HepG2 (cell line): Measurements from ENCODE around the gene CCDC142. TPM values are rescaled to one million over a fixed set of nuclear protein-coding genes. Genes with fewer than 3 reads are reported as not detected.

ENCODE experiments used
- CBX2 ChIP-seq, 2 experiments: fragments of 200-600 bp in 1 of 2; sonication (generic); formaldehyde crosslinking in 1 of 2; IDR thresholded peaks; 2 replicates each; pipeline versions ENCODE4 v1.7.0 to v1.8.1; 2018 to 2022; ENCODE audit warnings: low read depth in 2 of 2, low read length in 1 of 2, mild to moderate bottlenecking in 1 of 2, missing genetic modification reagents in 1 of 2
- HDAC6 ChIP-seq: fragments of 200-600 bp; sonication (generic); IDR thresholded peaks from 2 replicates; pipeline ENCODE4 v1.7.0; 2017; ENCODE audit warnings: mild to moderate bottlenecking, antibody characterized with exemption, low read length, low read depth
- NR2F1 ChIP-seq, 2 experiments: fragments of 450-650 bp in 1 of 2; formaldehyde crosslinking in 1 of 2; IDR thresholded peaks; 2 replicates each; pipeline versions ENCODE4 v1.5.0 to v1.6.1; 2016 to 2020; ENCODE audit warnings: mild to moderate bottlenecking in 1 of 2, missing compliant biosample characterization in 1 of 2, missing genetic modification reagents in 1 of 2, moderate library complexity in 1 of 2
- PAX8 ChIP-seq: sonication (generic); formaldehyde crosslinking; IDR thresholded peaks from 2 replicates; pipeline ENCODE4 v1.8.0; 2022; ENCODE audit warnings: mild to moderate bottlenecking, missing genetic modification reagents, borderline replicate concordance
- SAFB2 ChIP-seq: sonication (generic); formaldehyde crosslinking; IDR thresholded peaks from 2 replicates; pipeline ENCODE4 v1.5.1; 2020; ENCODE audit warnings: missing genetic modification reagents, low read depth, mild to moderate bottlenecking, borderline replicate concordance
- SNAPC2 ChIP-seq: sonication (generic); formaldehyde crosslinking; IDR thresholded peaks from 2 replicates; pipeline ENCODE4 v1.8.1; 2022; ENCODE audit warnings: mild to moderate bottlenecking, missing genetic modification reagents
- TEAD3 ChIP-seq: optimal IDR thresholded peaks from 2 replicates; pipeline ENCODE3; 2016; ENCODE audit warnings: borderline replicate concordance
- ZBTB20 ChIP-seq: sonication (generic); formaldehyde crosslinking; IDR thresholded peaks from 2 replicates; pipeline ENCODE4 v1.8.1; 2023; ENCODE audit warnings: missing genetic modification reagents, low read depth, mild to moderate bottlenecking, borderline replicate concordance
- ZNF431 ChIP-seq: sonication (generic); formaldehyde crosslinking; IDR thresholded peaks from 2 replicates; pipeline ENCODE4 v1.9.0; 2022; ENCODE audit warnings: missing genetic modification reagents, low read depth, mild to moderate bottlenecking, borderline replicate concordance
- ZNF484 ChIP-seq: sonication (generic); formaldehyde crosslinking; IDR thresholded peaks from 2 replicates; pipeline ENCODE4 v1.5.1; 2020; ENCODE audit warnings: mild to moderate bottlenecking, low read depth, missing genetic modification reagents, borderline replicate concordance
- ZNF557 ChIP-seq: sonication (generic); formaldehyde crosslinking; IDR thresholded peaks from 2 replicates; pipeline ENCODE4 v1.4.0; 2020; ENCODE audit warnings: missing genetic modification reagents
- ZNF589 ChIP-seq: sonication (generic); formaldehyde crosslinking; conservative IDR thresholded peaks from 2 replicates; pipeline ENCODE4 v1.8.0; 2022; ENCODE audit warnings: mild to moderate bottlenecking, moderate library complexity, missing genetic modification reagents
- ZNF7 ChIP-seq: IDR thresholded peaks from 2 replicates; pipeline ENCODE4 v1.6.1; 2016; ENCODE audit warnings: missing biosample characterization, missing genetic modification reagents
- ZNF75D ChIP-seq: sonication (generic); formaldehyde crosslinking; IDR thresholded peaks from 2 replicates; pipeline ENCODE4 v1.8.1; 2023; ENCODE audit warnings: missing genetic modification reagents, mild to moderate bottlenecking, borderline replicate concordance
- ZZZ3 ChIP-seq: sonication (generic); formaldehyde crosslinking; IDR thresholded peaks from 2 replicates; pipeline ENCODE4 v1.4.0; 2020; ENCODE audit warnings: missing genetic modification reagents, mild to moderate bottlenecking, borderline replicate concordance
- polyA plus RNA-seq, 8 experiments: library from polyadenylated mRNA; depleted of rRNA in 3 of 8; stranded (reverse) in 7 of 8; unstranded in 1 of 8; fragments of >200 nt; fragmentation: Illumina TruSeq in 4 of 8; extraction: Trizol in 4 of 8; gene quantifications; 2 replicates each; pipeline versions ENCODE4 v1.2.1 to v1.2.3, GENCODE V29; 2011 to 2016; ENCODE audit warnings: low read depth in 4 of 8, missing spikeins in 1 of 8, mixed read lengths in 1 of 8; ENCODE audit not compliant: insufficient read depth in 1 of 8
- total RNA-seq, 5 experiments: library from RNA; depleted of rRNA; stranded (reverse); fragments of >200 nt; fragmentation: Illumina TruSeq; extraction: Trizol; gene quantifications; 2 replicates each; pipeline ENCODE4 v1.2.3, GENCODE V29; 2016; ENCODE audit warnings: low read depth in 1 of 5
- TF ChIP-seq, protein P1 (sequence below): sonication (generic); formaldehyde crosslinking; IDR thresholded peaks from 2 replicates; pipeline ENCODE4 v1.4.0; 2020; ENCODE audit warnings: mild to moderate bottlenecking, missing genetic modification reagents
- TF ChIP-seq, protein P2 (sequence below): sonication (generic); formaldehyde crosslinking; IDR thresholded peaks from 2 replicates; pipeline ENCODE4 v1.8.1; 2022; ENCODE audit warnings: mild to moderate bottlenecking, missing genetic modification reagents
- TF ChIP-seq, protein P3 (sequence below): sonication (generic); formaldehyde crosslinking; IDR thresholded peaks from 2 replicates; pipeline ENCODE4 v1.9.0; 2021; ENCODE audit warnings: missing genetic modification reagents, mild to moderate bottlenecking, borderline replicate concordance
- TF ChIP-seq, protein P4 (sequence below): sonication (generic); formaldehyde crosslinking; IDR thresholded peaks from 2 replicates; pipeline ENCODE4 v1.5.0; 2020; ENCODE audit warnings: missing genetic modification reagents, mild to moderate bottlenecking, borderline replicate concordance
- TF ChIP-seq, protein P5 (sequence below): sonication (generic); formaldehyde crosslinking; IDR thresholded peaks from 2 replicates; pipeline ENCODE4 v1.4.0; 2020; ENCODE audit warnings: missing genetic modification reagents

The CCDC142 gene
- total and polyA plus RNA-seq, 2 of the 13 experiments (the other 11 are each of a cell fraction or from before 2014, with no cell fraction given) = 14.7 to 30.4 TPM

DNA sequence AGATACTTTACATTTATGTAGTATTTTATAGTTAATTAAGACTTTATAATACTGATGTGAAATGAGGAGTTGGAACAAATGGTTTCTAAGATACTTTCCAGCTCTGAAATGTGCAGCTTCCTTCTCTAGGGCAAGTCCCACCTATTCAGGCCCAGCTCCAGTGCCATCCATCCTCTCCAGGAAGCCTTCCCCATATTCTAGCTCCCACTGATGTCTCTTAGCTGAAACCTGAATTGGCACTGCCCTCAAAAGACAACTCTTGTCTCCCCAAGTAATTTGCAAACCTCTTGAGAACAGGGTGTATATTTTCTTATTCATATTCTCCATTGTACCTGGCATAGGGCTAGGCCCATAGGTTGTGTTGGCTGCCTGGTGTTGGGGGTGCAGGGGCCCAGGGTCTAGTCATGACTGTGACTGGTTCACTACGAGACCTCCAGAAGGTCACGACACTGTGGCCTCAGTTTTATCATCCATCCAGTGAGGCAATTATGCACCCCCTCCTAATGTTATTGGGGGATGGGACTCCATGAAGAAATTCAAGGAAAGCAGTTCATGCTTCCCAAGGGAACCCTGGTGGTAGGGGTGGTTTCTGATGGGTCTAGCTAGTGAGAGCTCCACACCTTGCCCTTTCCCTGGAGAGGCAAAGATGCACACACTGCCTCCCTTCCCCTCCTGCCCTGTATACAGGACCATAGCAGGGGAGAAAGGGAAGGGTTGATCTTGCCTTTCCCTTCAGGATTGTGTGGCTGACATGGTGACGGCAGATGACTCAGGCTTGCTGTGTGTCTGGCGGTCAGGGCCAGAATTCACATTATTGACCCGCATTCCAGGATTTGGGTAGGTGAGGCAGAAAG is 58.4 kb downstream of the CCDC142 start (continued):
- TF ChIP-seq ZBTB20 (CRISPR knock-in tag) (0 out of 2 replicates have a peak, but pooled peaks have one; percentile 23), ZNF7 (CRISPR knock-in tag) (no peak), ZNF75D (CRISPR knock-in tag) (no peak), PAX8 (CRISPR knock-in tag) (no peak), NR2F1 (CRISPR knock-in tag; IDR thresholded peaks at IDR 0.05) (0 out of 4 replicates have a peak, but pooled peaks of 1 of the 2 experiments have one; percentile 14), ZNF557 (no peak), ZZZ3 (CRISPR knock-in tag) (no peak), HDAC6 (no peak), ZNF589 (CRISPR knock-in tag) (no peak), ZNF431 (CRISPR knock-in tag) (peak; percentile 56; the same call in 1 of the 2 replicates), ZNF484 (no peak), SAFB2 (peak; percentile 15; the same call in 1 of the 2 replicates), TEAD3 (CRISPR knock-in tag) (peak; percentile 22), SNAPC2 (CRISPR knock-in tag) (no peak), CBX2 (IDR thresholded peaks at IDR 0.05; ENCODE audit: low read depth, low read length) (no peak), CBX2 (CRISPR knock-in tag; IDR thresholded peaks at IDR 0.05; ENCODE audit: low read depth) (no peak)
- TF ChIP-seq, protein P1, sequence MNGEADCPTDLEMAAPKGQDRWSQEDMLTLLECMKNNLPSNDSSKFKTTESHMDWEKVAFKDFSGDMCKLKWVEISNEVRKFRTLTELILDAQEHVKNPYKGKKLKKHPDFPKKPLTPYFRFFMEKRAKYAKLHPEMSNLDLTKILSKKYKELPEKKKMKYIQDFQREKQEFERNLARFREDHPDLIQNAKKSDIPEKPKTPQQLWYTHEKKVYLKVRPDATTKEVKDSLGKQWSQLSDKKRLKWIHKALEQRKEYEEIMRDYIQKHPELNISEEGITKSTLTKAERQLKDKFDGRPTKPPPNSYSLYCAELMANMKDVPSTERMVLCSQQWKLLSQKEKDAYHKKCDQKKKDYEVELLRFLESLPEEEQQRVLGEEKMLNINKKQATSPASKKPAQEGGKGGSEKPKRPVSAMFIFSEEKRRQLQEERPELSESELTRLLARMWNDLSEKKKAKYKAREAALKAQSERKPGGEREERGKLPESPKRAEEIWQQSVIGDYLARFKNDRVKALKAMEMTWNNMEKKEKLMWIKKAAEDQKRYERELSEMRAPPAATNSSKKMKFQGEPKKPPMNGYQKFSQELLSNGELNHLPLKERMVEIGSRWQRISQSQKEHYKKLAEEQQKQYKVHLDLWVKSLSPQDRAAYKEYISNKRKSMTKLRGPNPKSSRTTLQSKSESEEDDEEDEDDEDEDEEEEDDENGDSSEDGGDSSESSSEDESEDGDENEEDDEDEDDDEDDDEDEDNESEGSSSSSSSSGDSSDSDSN (CRISPR knock-in tag) = 0 out of 2 replicates have a peak, but pooled peaks have one; percentile 30
- TF ChIP-seq, protein P2, sequence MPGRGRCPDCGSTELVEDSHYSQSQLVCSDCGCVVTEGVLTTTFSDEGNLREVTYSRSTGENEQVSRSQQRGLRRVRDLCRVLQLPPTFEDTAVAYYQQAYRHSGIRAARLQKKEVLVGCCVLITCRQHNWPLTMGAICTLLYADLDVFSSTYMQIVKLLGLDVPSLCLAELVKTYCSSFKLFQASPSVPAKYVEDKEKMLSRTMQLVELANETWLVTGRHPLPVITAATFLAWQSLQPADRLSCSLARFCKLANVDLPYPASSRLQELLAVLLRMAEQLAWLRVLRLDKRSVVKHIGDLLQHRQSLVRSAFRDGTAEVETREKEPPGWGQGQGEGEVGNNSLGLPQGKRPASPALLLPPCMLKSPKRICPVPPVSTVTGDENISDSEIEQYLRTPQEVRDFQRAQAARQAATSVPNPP = peak; percentile 53; the same call in 1 of the 2 replicates
- TF ChIP-seq, protein P3, sequence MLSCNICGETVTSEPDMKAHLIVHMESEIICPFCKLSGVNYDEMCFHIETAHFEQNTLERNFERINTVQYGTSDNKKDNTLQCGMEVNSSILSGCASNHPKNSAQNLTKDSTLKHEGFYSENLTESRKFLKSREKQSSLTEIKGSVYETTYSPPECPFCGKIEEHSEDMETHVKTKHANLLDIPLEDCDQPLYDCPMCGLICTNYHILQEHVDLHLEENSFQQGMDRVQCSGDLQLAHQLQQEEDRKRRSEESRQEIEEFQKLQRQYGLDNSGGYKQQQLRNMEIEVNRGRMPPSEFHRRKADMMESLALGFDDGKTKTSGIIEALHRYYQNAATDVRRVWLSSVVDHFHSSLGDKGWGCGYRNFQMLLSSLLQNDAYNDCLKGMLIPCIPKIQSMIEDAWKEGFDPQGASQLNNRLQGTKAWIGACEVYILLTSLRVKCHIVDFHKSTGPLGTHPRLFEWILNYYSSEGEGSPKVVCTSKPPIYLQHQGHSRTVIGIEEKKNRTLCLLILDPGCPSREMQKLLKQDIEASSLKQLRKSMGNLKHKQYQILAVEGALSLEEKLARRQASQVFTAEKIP (CRISPR knock-in tag) = no peak
- TF ChIP-seq, protein P4, sequence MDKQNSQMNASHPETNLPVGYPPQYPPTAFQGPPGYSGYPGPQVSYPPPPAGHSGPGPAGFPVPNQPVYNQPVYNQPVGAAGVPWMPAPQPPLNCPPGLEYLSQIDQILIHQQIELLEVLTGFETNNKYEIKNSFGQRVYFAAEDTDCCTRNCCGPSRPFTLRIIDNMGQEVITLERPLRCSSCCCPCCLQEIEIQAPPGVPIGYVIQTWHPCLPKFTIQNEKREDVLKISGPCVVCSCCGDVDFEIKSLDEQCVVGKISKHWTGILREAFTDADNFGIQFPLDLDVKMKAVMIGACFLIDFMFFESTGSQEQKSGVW (CRISPR knock-in tag) = no peak
- TF ChIP-seq, protein P5, sequence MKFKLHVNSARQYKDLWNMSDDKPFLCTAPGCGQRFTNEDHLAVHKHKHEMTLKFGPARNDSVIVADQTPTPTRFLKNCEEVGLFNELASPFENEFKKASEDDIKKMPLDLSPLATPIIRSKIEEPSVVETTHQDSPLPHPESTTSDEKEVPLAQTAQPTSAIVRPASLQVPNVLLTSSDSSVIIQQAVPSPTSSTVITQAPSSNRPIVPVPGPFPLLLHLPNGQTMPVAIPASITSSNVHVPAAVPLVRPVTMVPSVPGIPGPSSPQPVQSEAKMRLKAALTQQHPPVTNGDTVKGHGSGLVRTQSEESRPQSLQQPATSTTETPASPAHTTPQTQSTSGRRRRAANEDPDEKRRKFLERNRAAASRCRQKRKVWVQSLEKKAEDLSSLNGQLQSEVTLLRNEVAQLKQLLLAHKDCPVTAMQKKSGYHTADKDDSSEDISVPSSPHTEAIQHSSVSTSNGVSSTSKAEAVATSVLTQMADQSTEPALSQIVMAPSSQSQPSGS (CRISPR knock-in tag) = peak; percentile 32; the same call in 1 of the 2 replicates
